GM10248 (cell line): ENCODE results near the gene ATP2B2.

Experiments
- CTCF ChIA-PET: fragments of 300-600 bp; sonication (Branson Sonifier 250); formaldehyde crosslinking; extraction: SDS; loops from one replicate; lab custom pipeline; 2021; ENCODE audit warnings: antibody characterized with exemption; lab: Yijun Ruan, JAX
- POLR2A ChIA-PET: fragments of 350-650 bp; sonication (Branson Sonifier 250); formaldehyde crosslinking; extraction: SDS; loops from one replicate; lab custom pipeline; 2020; ENCODE audit warnings: antibody characterized with exemption; lab: Yijun Ruan, JAX
- DNase-seq: peaks from one replicate; pipeline ENCODE4 v3.0.0; 2012; ENCODE audit errors: extremely low spot score
- CTCF ChIP-seq: IDR thresholded peaks from 2 replicates; pipeline ENCODE4 v1.5.1; 2012; ENCODE audit warnings: mild to moderate bottlenecking, low read depth; ENCODE audit errors: extremely low read depth, missing control alignments, control extremely low read depth

ATP2B2 gene

DNA sequence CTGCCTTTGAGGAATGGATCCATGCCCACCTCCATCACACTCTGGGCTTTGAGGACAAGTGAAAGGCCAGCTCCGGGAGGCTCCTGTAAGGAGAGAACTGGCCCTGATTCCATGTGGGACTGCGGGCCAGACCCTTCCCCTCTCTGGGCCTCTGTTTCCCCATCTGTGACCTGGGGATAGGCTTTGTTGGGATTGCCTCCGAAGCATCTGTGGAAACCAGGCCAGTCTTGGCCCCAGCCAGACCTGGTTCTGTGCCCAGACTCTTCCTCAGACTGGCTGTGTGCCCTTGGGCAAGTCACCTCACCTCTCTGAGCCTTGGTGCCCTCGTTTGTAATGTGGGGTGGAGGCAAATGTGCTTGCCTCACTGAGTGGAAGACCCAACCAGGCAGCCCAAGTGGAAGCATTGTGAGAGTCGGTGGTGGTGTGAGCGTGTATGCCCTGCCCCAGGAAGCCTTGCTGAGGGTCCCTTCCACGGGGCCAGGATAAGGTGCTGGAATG is 163.4 kb downstream of the ATP2B2 start:
- ChIA-PET POLR2A (no interaction called here), CTCF (interaction anchor here (1.5 to 7.8 kb wide), 2 partner anchors 397 to 410 kb away, joined by 4 to 73 read pairs; no protein-coding TSS in a partner anchor)
- DNase-seq = no peak
- no peak for TF ChIP-seq CTCF

DNA sequence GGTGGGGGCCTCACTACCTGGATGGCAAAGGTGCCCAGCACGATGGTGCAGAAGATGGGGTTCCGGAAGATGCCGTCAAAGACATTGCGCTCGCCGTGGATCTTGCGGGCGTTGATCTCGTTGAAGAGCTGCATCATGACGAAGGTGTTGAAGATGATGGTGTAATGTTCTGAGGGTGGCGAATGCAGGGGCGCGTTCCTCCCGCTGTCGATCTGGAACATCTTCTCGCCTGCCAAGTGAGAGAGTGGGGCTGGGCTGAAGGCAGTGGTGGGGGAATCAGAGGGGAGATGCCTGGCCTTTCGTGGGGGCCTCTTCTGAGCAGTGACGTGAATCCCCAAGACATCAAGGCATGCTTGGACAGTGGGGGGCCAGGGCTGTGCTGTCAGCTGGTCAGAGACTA is 164.9 kb downstream of the ATP2B2 start:
- DNase-seq = no peak
- ChIA-PET CTCF (interaction anchor here (1.3 kb wide), 1 partner anchor 399 kb away, joined by 3 read pairs; no protein-coding TSS in a partner anchor), POLR2A (no interaction called here)
- TF ChIP-seq CTCF = no peak

DNA sequence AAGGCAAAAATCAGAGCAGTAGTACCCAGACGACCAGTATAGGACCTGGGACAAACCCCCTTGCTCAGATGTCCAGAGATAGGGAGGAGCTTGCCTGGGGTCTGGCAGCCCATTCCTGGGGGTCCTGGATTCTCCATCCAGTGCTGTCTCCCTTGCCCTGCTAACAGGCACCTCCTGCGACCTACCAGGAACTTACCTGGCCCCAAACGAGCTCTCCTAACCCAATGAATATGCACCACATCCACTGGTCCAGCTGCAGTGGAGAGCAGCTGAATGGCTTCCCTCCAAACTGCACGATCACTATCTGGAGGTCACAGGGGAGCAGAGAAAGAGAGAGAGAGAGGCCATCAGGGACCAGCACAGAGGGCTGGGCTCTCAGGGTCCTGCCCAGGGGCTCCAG is 165.3 kb downstream of the ATP2B2 start:
- CTCF ChIA-PET = interaction anchor here (1.3 to 2.4 kb wide), 2 partner anchors 18 to 399 kb away, joined by 3 to 10 read pairs; partner anchors contain the start of gene SEC13
- TF ChIP-seq CTCF = no peak
- DNase-seq = no peak
- POLR2A ChIA-PET = no interaction called here

GRCh38 chr3:10339376-10339955 is 165.9 kb downstream of the ATP2B2 start:
- DNase-seq = no peak
- no peak for TF ChIP-seq CTCF
- ChIA-PET POLR2A (no interaction called here), CTCF (interaction anchor here (1.3 to 2.4 kb wide), 2 partner anchors 18 to 400 kb away, joined by 3 to 10 read pairs; partner anchors contain the start of gene SEC13)

DNA sequence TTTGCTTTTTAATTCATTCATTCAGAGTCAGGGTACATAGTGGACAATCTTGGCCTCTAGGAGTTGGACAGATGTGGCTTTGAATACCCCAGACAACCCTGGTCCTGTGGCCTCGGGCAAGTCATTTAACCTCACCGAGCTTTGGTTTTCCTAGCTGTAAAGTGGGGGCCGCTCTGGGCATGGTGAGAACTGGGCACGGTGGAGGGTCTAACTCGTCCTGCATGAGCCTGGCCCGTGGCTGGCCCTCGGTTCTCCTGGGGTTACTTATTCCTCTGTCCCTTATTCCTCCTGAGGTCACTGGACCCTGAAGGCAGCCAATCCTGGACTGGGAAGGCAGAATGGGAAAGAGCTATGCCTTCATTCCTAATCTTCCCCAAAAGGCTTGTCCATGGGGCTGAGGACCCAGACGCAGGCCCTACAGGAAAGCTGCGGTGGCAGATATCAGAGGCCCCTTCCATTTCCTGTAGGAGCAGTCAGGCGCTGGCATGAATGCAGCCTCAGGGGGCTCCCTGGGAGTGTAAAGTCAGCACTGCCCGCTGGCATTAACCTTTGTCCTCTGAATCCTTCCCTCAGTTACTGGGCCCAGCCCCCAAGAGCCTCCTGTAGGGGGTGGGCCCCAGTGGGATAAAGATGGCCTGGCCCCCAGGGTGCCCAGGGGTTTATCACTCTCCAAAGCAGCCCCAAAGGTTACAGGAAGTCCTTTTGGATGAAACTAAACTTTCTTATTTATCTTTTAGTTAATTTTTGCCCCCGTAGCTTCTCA is 166.6 kb downstream of the ATP2B2 start:
- CTCF ChIA-PET = interaction anchor here (2.4 kb wide), 1 partner anchor 17 kb away, joined by 10 read pairs; the partner anchor contains the start of gene SEC13
- TF ChIP-seq CTCF = no peak
- POLR2A ChIA-PET = no interaction called here
- no peak for DNase-seq

GRCh38 chr3:10338164-10338470 is 167.3 kb downstream of the ATP2B2 start:
- DNase-seq = no peak
- ChIA-PET POLR2A (no interaction called here), CTCF (interaction anchor here (2.4 kb wide), 1 partner anchor 16 kb away, joined by 10 read pairs; the partner anchor contains the start of gene SEC13)
- no peak for TF ChIP-seq CTCF
